Measurements from ENCODE around the gene RAB3A. TPM values are rescaled to one million over a fixed set of nuclear protein-coding genes. Genes with fewer than 3 reads are reported as not detected.

The RAB3A gene
- total RNA-seq, 1 donor from 2014 or later = 0.53 TPM

GRCh38 chr19:18221815-18222725, 18.2 kb upstream of the RAB3A start:
- H3K36me3 ChIP-seq (ENCODE audit: control insufficient read depth, insufficient read depth, low read length) = no peaks in the 10 kb centered on the region
- H3K27me3 ChIP-seq (ENCODE audit: control insufficient read depth, insufficient read depth, low read length) = peaks cover 12% of the 10 kb centered on the region
- no peak overlapping the region for H3K4me3 ChIP-seq (ENCODE audit: low read depth, low read length)
- DNase-seq (ENCODE audit: low read depth) (no peak), FAIRE-seq (no peak)
- TF ChIP-seq CTCF (IDR thresholded peaks at IDR 0.05; ENCODE audit: insufficient read depth, low read length, severe bottlenecking) = no peak

GRCh38 chr19:18220632-18221275, 16.9 kb upstream of the RAB3A start:
- Histone ChIP-seq H3K36me3 (ENCODE audit: control insufficient read depth, insufficient read depth, low read length) (no peaks in the 10 kb centered on the region), H3K27me3 (ENCODE audit: control insufficient read depth, insufficient read depth, low read length) (peaks cover 11% of the 10 kb centered on the region), H3K4me3 (ENCODE audit: low read depth, low read length) (no peak overlapping the region)
- FAIRE-seq = no peak
- no peak for TF ChIP-seq CTCF (IDR thresholded peaks at IDR 0.05; ENCODE audit: insufficient read depth, low read length, severe bottlenecking)
- no peak for DNase-seq (ENCODE audit: low read depth)

GRCh38 chr19:18219911-18220631, 16.2 kb upstream of the RAB3A start:
- FAIRE-seq (no peak), DNase-seq (ENCODE audit: low read depth) (no peak)
- Histone ChIP-seq H3K4me3 (ENCODE audit: low read depth, low read length) (no peak overlapping the region), H3K27me3 (ENCODE audit: control insufficient read depth, insufficient read depth, low read length) (peaks cover 5% of the 10 kb centered on the region), H3K36me3 (ENCODE audit: control insufficient read depth, insufficient read depth, low read length) (no peaks in the 10 kb centered on the region)
- no peak for TF ChIP-seq CTCF (IDR thresholded peaks at IDR 0.05; ENCODE audit: insufficient read depth, low read length, severe bottlenecking)

GRCh38 chr19:18218600-18218999, 14.8 kb upstream of the RAB3A start:
- FAIRE-seq = no peak
- no peak for DNase-seq (ENCODE audit: low read depth)

GRCh38 chr19:18218159-18218558, 14.3 kb upstream of the RAB3A start:
- DNase-seq (ENCODE audit: low read depth) (no peak), FAIRE-seq (no peak)
- H3K36me3 ChIP-seq (ENCODE audit: control insufficient read depth, insufficient read depth, low read length) = no peaks in the 10 kb centered on the region
- TF ChIP-seq CTCF (IDR thresholded peaks at IDR 0.05; ENCODE audit: insufficient read depth, low read length, severe bottlenecking) = no peak
- no peak overlapping the region for H3K4me3 ChIP-seq (ENCODE audit: low read depth, low read length)
- H3K27me3 ChIP-seq (ENCODE audit: control insufficient read depth, insufficient read depth, low read length) = peaks cover 3% of the 10 kb centered on the region

More at GRCh38 chr19:18218600-18218999, 14.8 kb upstream of the RAB3A start:
- peaks cover 3% of the 10 kb centered on the region for H3K27me3 ChIP-seq (ENCODE audit: control insufficient read depth, insufficient read depth, low read length)
- no peak overlapping the region for H3K4me3 ChIP-seq (ENCODE audit: low read depth, low read length)
- TF ChIP-seq CTCF (IDR thresholded peaks at IDR 0.05; ENCODE audit: insufficient read depth, low read length, severe bottlenecking) = no peak
- H3K36me3 ChIP-seq (ENCODE audit: control insufficient read depth, insufficient read depth, low read length) = no peaks in the 10 kb centered on the region

Measured in bronchial epithelial cell (primary cell).